ENCODE results near the gene SPPL3. TPM values are rescaled to one million over a fixed set of nuclear protein-coding genes. Genes with fewer than 3 reads are reported as not detected.

Gene SPPL3
- total and polyA plus RNA-seq, 2 experiments from 2014 or later, result 20.0 to 67.3 TPM

GRCh38 chr12:120760349-120761254, 143.6 kb downstream of the SPPL3 start:
- no peaks in the 10 kb centered on the region for H3K36me3 ChIP-seq (replicated peaks; ENCODE audit: insufficient read depth, low read depth)
- no peak overlapping the region for H2AFZ ChIP-seq
- H3K9me2 ChIP-seq (replicated peaks; ENCODE audit: insufficient read depth), result no peaks in the 10 kb centered on the region
- H3K9me3 ChIP-seq (ENCODE audit: low read depth), result no peaks in the 10 kb centered on the region
- WGBS (ENCODE audit: low lambda C conversion rate, missing lambda C conversion rate), result 79% methylated on average over 21 of the region's 21 CpGs
- H3K4me2 ChIP-seq, result no peak overlapping the region
- H3K4me1 ChIP-seq (ENCODE audit: insufficient read depth), result peaks cover 11% of the 10 kb centered on the region
- H3K27me3 ChIP-seq, result no peaks in the 10 kb centered on the region
- no peaks in the 10 kb centered on the region for H4K20me1 ChIP-seq (ENCODE audit: insufficient read depth, poor library complexity, severe bottlenecking)
- no peak for DNase-seq (ENCODE audit: low spot score)
- H3K27ac ChIP-seq, result peak overlapping the region; percentile 87
- no peaks in the 10 kb centered on the region for H3K79me2 ChIP-seq
- H3K4me3 ChIP-seq, result no peak overlapping the region
- TF ChIP-seq, protein P1, sequence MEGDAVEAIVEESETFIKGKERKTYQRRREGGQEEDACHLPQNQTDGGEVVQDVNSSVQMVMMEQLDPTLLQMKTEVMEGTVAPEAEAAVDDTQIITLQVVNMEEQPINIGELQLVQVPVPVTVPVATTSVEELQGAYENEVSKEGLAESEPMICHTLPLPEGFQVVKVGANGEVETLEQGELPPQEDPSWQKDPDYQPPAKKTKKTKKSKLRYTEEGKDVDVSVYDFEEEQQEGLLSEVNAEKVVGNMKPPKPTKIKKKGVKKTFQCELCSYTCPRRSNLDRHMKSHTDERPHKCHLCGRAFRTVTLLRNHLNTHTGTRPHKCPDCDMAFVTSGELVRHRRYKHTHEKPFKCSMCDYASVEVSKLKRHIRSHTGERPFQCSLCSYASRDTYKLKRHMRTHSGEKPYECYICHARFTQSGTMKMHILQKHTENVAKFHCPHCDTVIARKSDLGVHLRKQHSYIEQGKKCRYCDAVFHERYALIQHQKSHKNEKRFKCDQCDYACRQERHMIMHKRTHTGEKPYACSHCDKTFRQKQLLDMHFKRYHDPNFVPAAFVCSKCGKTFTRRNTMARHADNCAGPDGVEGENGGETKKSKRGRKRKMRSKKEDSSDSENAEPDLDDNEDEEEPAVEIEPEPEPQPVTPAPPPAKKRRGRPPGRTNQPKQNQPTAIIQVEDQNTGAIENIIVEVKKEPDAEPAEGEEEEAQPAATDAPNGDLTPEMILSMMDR (IDR thresholded peaks at IDR 0.05; ENCODE audit: poor library complexity), result no peak
- TF ChIP-seq EZH2phosphoT487 (IDR thresholded peaks at IDR 0.05; ENCODE audit: low read depth, severe bottlenecking, unreplicated experiment) (no peak), EZH2 (IDR thresholded peaks at IDR 0.05; ENCODE audit: borderline replicate concordance) (no peak)

GRCh38 chr12:120759591-120760348, 144.4 kb downstream of the SPPL3 start:
- H3K9me2 ChIP-seq (replicated peaks; ENCODE audit: insufficient read depth), result no peaks in the 10 kb centered on the region
- H3K4me2 ChIP-seq, result no peak overlapping the region
- 89% methylated on average over 27 of the region's 27 CpGs for WGBS (ENCODE audit: low lambda C conversion rate, missing lambda C conversion rate)
- no peaks in the 10 kb centered on the region for H4K20me1 ChIP-seq (ENCODE audit: insufficient read depth, poor library complexity, severe bottlenecking)
- no peak overlapping the region for H3K4me3 ChIP-seq
- no peak for DNase-seq (ENCODE audit: low spot score)
- H3K27ac ChIP-seq, result peak overlapping the region; percentile 26
- H3K4me1 ChIP-seq (ENCODE audit: insufficient read depth), result peaks cover 11% of the 10 kb centered on the region
- no peaks in the 10 kb centered on the region for H3K27me3 ChIP-seq
- TF ChIP-seq, protein P1 (IDR thresholded peaks at IDR 0.05; ENCODE audit: poor library complexity), result no peak
- no peak for TF ChIP-seq EZH2 (IDR thresholded peaks at IDR 0.05; ENCODE audit: borderline replicate concordance)
- no peak for TF ChIP-seq EZH2phosphoT487 (IDR thresholded peaks at IDR 0.05; ENCODE audit: low read depth, severe bottlenecking, unreplicated experiment)
- no peaks in the 10 kb centered on the region for H3K79me2 ChIP-seq
- H3K36me3 ChIP-seq (replicated peaks; ENCODE audit: insufficient read depth, low read depth), result no peaks in the 10 kb centered on the region
- no peak overlapping the region for H2AFZ ChIP-seq
- H3K9me3 ChIP-seq (ENCODE audit: low read depth), result peaks cover 7% of the 10 kb centered on the region

DNA sequence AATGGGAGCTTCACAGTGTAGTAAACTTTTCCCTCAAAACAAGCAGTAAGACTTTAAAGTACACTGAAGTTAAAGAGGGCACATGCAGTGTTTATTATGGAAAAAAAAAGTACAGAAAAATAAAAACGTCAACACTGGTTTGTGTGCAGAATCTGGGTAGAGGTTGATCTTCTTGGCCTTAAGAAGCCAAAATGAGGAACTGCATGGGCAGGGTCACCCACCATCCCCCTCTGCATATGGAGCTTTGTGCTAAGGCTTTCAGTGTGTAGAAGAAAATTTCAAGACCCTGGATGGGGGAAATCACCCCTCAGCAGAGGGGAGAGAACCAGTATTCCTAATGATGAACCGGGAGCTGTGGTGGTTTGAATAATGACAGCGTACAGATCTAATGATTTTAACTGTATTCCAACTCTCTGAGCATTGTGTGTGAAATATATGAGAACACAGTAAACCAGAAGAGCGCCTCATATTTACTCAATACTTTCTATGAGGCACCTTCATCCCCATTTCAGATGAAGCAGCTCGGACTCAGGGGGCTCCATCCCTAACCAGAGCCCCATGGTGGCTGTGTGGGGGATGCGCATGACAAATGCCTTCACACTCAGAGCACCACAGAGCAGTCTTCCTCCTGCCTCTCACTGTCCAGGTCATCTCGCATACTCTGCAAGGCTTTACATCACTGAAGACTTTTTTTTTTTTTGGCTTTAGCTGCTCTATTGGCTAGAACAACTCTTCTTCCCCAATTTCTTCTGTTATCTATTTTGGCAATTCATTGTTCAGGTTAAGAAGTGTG, 145.2 kb downstream of the SPPL3 start:
- 91% methylated on average over 7 of the region's 7 CpGs for WGBS (ENCODE audit: low lambda C conversion rate, missing lambda C conversion rate)

More for the DNA sequence above, 145.2 kb downstream of the SPPL3 start:
- Histone ChIP-seq H3K4me2 (no peak overlapping the region), H3K9me3 (ENCODE audit: low read depth) (peaks cover 10% of the 10 kb centered on the region), H3K9me2 (replicated peaks; ENCODE audit: insufficient read depth) (no peaks in the 10 kb centered on the region), H2AFZ (no peak overlapping the region), H3K36me3 (replicated peaks; ENCODE audit: insufficient read depth, low read depth) (no peaks in the 10 kb centered on the region), H3K27me3 (no peaks in the 10 kb centered on the region), H3K27ac (no peak overlapping the region), H4K20me1 (ENCODE audit: insufficient read depth, poor library complexity, severe bottlenecking) (no peaks in the 10 kb centered on the region), H3K4me1 (ENCODE audit: insufficient read depth) (peaks cover 11% of the 10 kb centered on the region), H3K79me2 (no peaks in the 10 kb centered on the region), H3K4me3 (no peak overlapping the region)
- no peak for DNase-seq (ENCODE audit: low spot score)
- TF ChIP-seq EZH2 (IDR thresholded peaks at IDR 0.05; ENCODE audit: borderline replicate concordance) (no peak), EZH2phosphoT487 (IDR thresholded peaks at IDR 0.05; ENCODE audit: low read depth, severe bottlenecking, unreplicated experiment) (no peak)
- TF ChIP-seq, protein P1 (IDR thresholded peaks at IDR 0.05; ENCODE audit: poor library complexity), result no peak

Data from hepatocyte (in vitro differentiated cells).